GM15510 (cell line): ENCODE results near the gene PTPRN2.

Experiments used
- POLR2A ChIP-seq: IDR thresholded peaks from 3 replicates; pipeline ENCODE4 v1.6.1; 2011; ENCODE audit warnings: borderline replicate concordance; ENCODE audit not compliant: insufficient read length; ENCODE audit errors: extremely low read depth

Gene PTPRN2

GRCh38 chr7:158450476-158451124 is 137.0 kb downstream of the PTPRN2 start:
- TF ChIP-seq POLR2A = no peak

- TF ChIP-seq POLR2A = no peak
These were observed 137.7 kb downstream of the PTPRN2 start for GRCh38 chr7:158449942-158450341.

GRCh38 chr7:158449266-158449665 is 138.4 kb downstream of the PTPRN2 start:
- no peak for TF ChIP-seq POLR2A

- no peak for TF ChIP-seq POLR2A
These were observed 139.1 kb downstream of the PTPRN2 start for GRCh38 chr7:158448430-158449100.

GRCh38 chr7:158447506-158448171 is 140.0 kb downstream of the PTPRN2 start:
- TF ChIP-seq POLR2A = no peak

GRCh38 chr7:158447151-158447505 is 140.5 kb downstream of the PTPRN2 start:
- no peak for TF ChIP-seq POLR2A

GRCh38 chr7:158446706-158447105 is 140.9 kb downstream of the PTPRN2 start:
- TF ChIP-seq POLR2A = no peak

- no peak for TF ChIP-seq POLR2A
These were observed 141.3 kb downstream of the PTPRN2 start for GRCh38 chr7:158446281-158446680.

- no peak for TF ChIP-seq POLR2A
These were observed 142.0 kb downstream of the PTPRN2 start for GRCh38 chr7:158445421-158446175.

- no peak for TF ChIP-seq POLR2A
These were observed 142.9 kb downstream of the PTPRN2 start for GRCh38 chr7:158444501-158445420.

- TF ChIP-seq POLR2A = no peak
These were observed 143.7 kb downstream of the PTPRN2 start for GRCh38 chr7:158443688-158444483.

- no peak for TF ChIP-seq POLR2A
These were observed 144.5 kb downstream of the PTPRN2 start for GRCh38 chr7:158443014-158443687.

- TF ChIP-seq POLR2A = no peak
These were observed 145.4 kb downstream of the PTPRN2 start for GRCh38 chr7:158442260-158442659.
